Neural cell (in vitro differentiated cells): Measurements from ENCODE around the gene LGALS1. TPM values are rescaled to one million over a fixed set of nuclear protein-coding genes. Genes with fewer than 3 reads are reported as not detected.

Experiments used
- H2AFZ ChIP-seq: fragments of 200-600, 300-800 bp; sonication (generic), shearing (Covaris generic); 2 replicates; pipeline ENCODE4 v1.6.0; 2014; ENCODE audit warnings: low read depth, mild to moderate bottlenecking, antibody characterized with exemption, low read length, moderate library complexity
- H3F3A ChIP-seq: fragments of 200-600 bp; shearing (Covaris generic); 2 replicates; pipeline ENCODE4 v1.6.1; 2016; ENCODE audit warnings: mild to moderate bottlenecking, moderate library complexity, mixed read lengths, antibody characterized with exemption, low read length; ENCODE audit not compliant: insufficient read depth, poor library complexity, severe bottlenecking
- H3K27ac ChIP-seq: fragments of 200-600, 300-800 bp; sonication (generic), shearing (Covaris generic); 2 replicates; pipeline ENCODE4 v1.5.1; 2014; ENCODE audit warnings: mild to moderate bottlenecking, low read length, moderate library complexity
- H3K27me3 ChIP-seq: fragments of 300-800, 200-600 bp; sonication (generic), shearing (Covaris generic); 2 replicates; pipeline ENCODE4 v1.6.0; 2014; ENCODE audit warnings: mild to moderate bottlenecking, low read depth, low read length, moderate library complexity; ENCODE audit not compliant: insufficient read depth
- H3K36me3 ChIP-seq: fragments of 300-800, 200-600 bp; sonication (generic), shearing (Covaris generic); 2 replicates; pipeline ENCODE4 v1.5.1; 2014; ENCODE audit warnings: mild to moderate bottlenecking, antibody characterized with exemption, low read length, moderate library complexity; ENCODE audit not compliant: insufficient read depth
- H3K4me2 ChIP-seq: fragments of 300-800, 200-600 bp; sonication (generic), shearing (Covaris generic); 2 replicates; pipeline ENCODE4 v1.6.0; 2014; ENCODE audit warnings: mild to moderate bottlenecking, low read length
- H3K4me3 ChIP-seq: fragments of 300-800, 200-600 bp; sonication (generic), shearing (Covaris generic); 2 replicates; pipeline ENCODE4 v1.5.1; 2014; ENCODE audit warnings: mild to moderate bottlenecking, low read length, moderate library complexity
- H3K79me2 ChIP-seq: fragments of 200-600 bp; shearing (Covaris generic); replicated peaks from 2 replicates; pipeline ENCODE4 v1.6.0; 2014; ENCODE audit warnings: mild to moderate bottlenecking, low read length, moderate library complexity; ENCODE audit not compliant: insufficient read depth
- H3K9ac ChIP-seq: fragments of 300-800, 200-600 bp; sonication (generic), shearing (Covaris generic); 2 replicates; pipeline ENCODE4 v1.6.1; 2016; ENCODE audit warnings: mild to moderate bottlenecking, low read length, mixed read lengths
- H3K9me2 ChIP-seq: fragments of 200-600 bp; shearing (Covaris generic); 2 replicates; pipeline ENCODE4 v1.6.1; 2016; ENCODE audit warnings: mild to moderate bottlenecking, low read length, mixed read lengths; ENCODE audit not compliant: insufficient read depth
- H3K9me3 ChIP-seq: fragments of 200-600, 300-800 bp; sonication (generic), shearing (Covaris generic); 2 replicates; pipeline ENCODE4 v1.6.1; 2016; ENCODE audit warnings: mild to moderate bottlenecking, mixed run types, low read length, moderate library complexity, mixed read lengths
- H4K20me1 ChIP-seq: fragments of 200-600 bp; shearing (Covaris generic); 2 replicates; pipeline ENCODE4 v1.6.1; 2016; ENCODE audit warnings: mild to moderate bottlenecking, mixed run types; ENCODE audit not compliant: insufficient read depth
- CTCF ChIP-seq: fragments of 450-650 bp; IDR thresholded peaks from 2 replicates; pipeline ENCODE4 v1.5.1; 2014; ENCODE audit warnings: antibody characterized with exemption, mild to moderate bottlenecking, moderate library complexity; ENCODE audit not compliant: poor library complexity, severe bottlenecking
- EP300 ChIP-seq: fragments of 450-650 bp; conservative IDR thresholded peaks from 2 replicates; pipeline ENCODE4 v1.6.1; 2014; ENCODE audit warnings: antibody characterized with exemption, mild to moderate bottlenecking, moderate library complexity; ENCODE audit not compliant: poor library complexity, severe bottlenecking
- EZH2 ChIP-seq: fragments of 200-600, 300-800 bp; shearing (Covaris generic), sonication (generic); IDR thresholded peaks from 2 replicates; pipeline ENCODE4 v1.6.1; 2014; ENCODE audit warnings: antibody characterized with exemption, low read length, borderline replicate concordance, mild to moderate bottlenecking; ENCODE audit not compliant: insufficient read depth, poor library complexity, severe bottlenecking
- MXI1 ChIP-seq: fragments of 450-650 bp; conservative IDR thresholded peaks from 2 replicates; pipeline ENCODE4 v1.6.1; 2014; ENCODE audit warnings: antibody characterized with exemption, mild to moderate bottlenecking; ENCODE audit not compliant: poor library complexity, severe bottlenecking
- POLR2AphosphoS5 ChIP-seq: IDR thresholded peaks from 2 replicates; pipeline ENCODE4 v1.6.1; 2012
- RAD21 ChIP-seq: fragments of 450-650 bp; conservative IDR thresholded peaks from 2 replicates; pipeline ENCODE4 v1.6.1; 2014; ENCODE audit warnings: antibody characterized with exemption, mild to moderate bottlenecking, moderate library complexity
- REST ChIP-seq: IDR thresholded peaks from 2 replicates; pipeline ENCODE4 v1.6.1; 2012; ENCODE audit warnings: borderline replicate concordance
- SMC3 ChIP-seq: fragments of 450-650 bp; conservative IDR thresholded peaks from 2 replicates; pipeline ENCODE4 v1.6.1; 2014; ENCODE audit warnings: antibody characterized with exemption, mild to moderate bottlenecking, moderate library complexity; ENCODE audit not compliant: poor library complexity
- TAF1 ChIP-seq: IDR thresholded peaks from 2 replicates; pipeline ENCODE4 v1.6.1; 2012; ENCODE audit warnings: low read depth
- polyA plus RNA-seq: library from polyadenylated mRNA; depleted of rRNA; stranded (reverse); fragments of >200 nt; gene quantifications from 2 replicates; pipeline ENCODE4 v1.2.3, GENCODE V29; 2014

Gene LGALS1
- polyA plus RNA-seq, 1 donor from 2014 or later: not detected

- Histone ChIP-seq H3F3A (no peaks in the 10 kb centered on the region), H3K36me3 (no peaks in the 10 kb centered on the region), H3K4me3 (no peak overlapping the region), H3K9me2 (no peaks in the 10 kb centered on the region), H3K27ac (no peak overlapping the region), H3K4me2 (no peak overlapping the region), H3K27me3 (no peaks in the 10 kb centered on the region), H3K9ac (no peak overlapping the region), H4K20me1 (no peaks in the 10 kb centered on the region), H3K79me2 (peaks cover 12% of the 10 kb centered on the region), H3K9me3 (no peaks in the 10 kb centered on the region), H2AFZ (no peak overlapping the region)
- TF ChIP-seq CTCF (no peak), TAF1 (no peak), POLR2AphosphoS5 (no peak), REST (no peak), MXI1 (no peak), RAD21 (no peak), SMC3 (no peak), EZH2 (no peak), EP300 (no peak)
Observed at GRCh38 chr22:37665487-37665886, 9.9 kb upstream of the LGALS1 start.

GRCh38 chr22:37669586-37669985 lies 5.8 kb upstream of the LGALS1 start:
- Histone ChIP-seq H3K79me2 (peaks cover under 1% of the 10 kb centered on the region), H3K27me3 (no peaks in the 10 kb centered on the region), H3K9me2 (no peaks in the 10 kb centered on the region), H3K4me3 (no peak overlapping the region), H3K9ac (no peak overlapping the region), H3F3A (no peaks in the 10 kb centered on the region), H2AFZ (no peak overlapping the region), H3K36me3 (no peaks in the 10 kb centered on the region), H3K4me2 (no peak overlapping the region), H4K20me1 (no peaks in the 10 kb centered on the region), H3K9me3 (no peaks in the 10 kb centered on the region), H3K27ac (no peak overlapping the region)
- no peak for TF ChIP-seq SMC3
